ENCODE measurements around the gene TMEM179. TPM values are rescaled to one million over a fixed set of nuclear protein-coding genes. Genes with fewer than 3 reads are reported as not detected.

TMEM179 gene
- total RNA-seq, 1 donor from 2014 or later = not detected

GRCh38 chr14:104593710-104594136, 10.8 kb downstream of the TMEM179 start:
- Histone ChIP-seq H3K27ac (no peak overlapping the region), H3K36me3 (no peaks in the 10 kb centered on the region), H3K4me3 (no peak overlapping the region), H3K9me3 (no peaks in the 10 kb centered on the region), H3K27me3 (peaks cover 9% of the 10 kb centered on the region), H3K4me1 (no peaks in the 10 kb centered on the region)
- intact Hi-C loops (cut with DNase I) = no loop called here
- TF ChIP-seq, protein P1, sequence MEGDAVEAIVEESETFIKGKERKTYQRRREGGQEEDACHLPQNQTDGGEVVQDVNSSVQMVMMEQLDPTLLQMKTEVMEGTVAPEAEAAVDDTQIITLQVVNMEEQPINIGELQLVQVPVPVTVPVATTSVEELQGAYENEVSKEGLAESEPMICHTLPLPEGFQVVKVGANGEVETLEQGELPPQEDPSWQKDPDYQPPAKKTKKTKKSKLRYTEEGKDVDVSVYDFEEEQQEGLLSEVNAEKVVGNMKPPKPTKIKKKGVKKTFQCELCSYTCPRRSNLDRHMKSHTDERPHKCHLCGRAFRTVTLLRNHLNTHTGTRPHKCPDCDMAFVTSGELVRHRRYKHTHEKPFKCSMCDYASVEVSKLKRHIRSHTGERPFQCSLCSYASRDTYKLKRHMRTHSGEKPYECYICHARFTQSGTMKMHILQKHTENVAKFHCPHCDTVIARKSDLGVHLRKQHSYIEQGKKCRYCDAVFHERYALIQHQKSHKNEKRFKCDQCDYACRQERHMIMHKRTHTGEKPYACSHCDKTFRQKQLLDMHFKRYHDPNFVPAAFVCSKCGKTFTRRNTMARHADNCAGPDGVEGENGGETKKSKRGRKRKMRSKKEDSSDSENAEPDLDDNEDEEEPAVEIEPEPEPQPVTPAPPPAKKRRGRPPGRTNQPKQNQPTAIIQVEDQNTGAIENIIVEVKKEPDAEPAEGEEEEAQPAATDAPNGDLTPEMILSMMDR (IDR thresholded peaks at IDR 0.05) = no peak
- DNase-seq (no peak), ATAC-seq (no peak)

- no peaks in the 10 kb centered on the region for H3K36me3 ChIP-seq
- no peak overlapping the region for H3K27ac ChIP-seq
- DNase-seq = no peak
- H3K27me3 ChIP-seq = peaks cover 9% of the 10 kb centered on the region
- ATAC-seq = no peak
- H3K4me3 ChIP-seq = no peak overlapping the region
- intact Hi-C loops (cut with DNase I) = no loop called here
- TF ChIP-seq, protein P1 (IDR thresholded peaks at IDR 0.05) = no peak
- no peaks in the 10 kb centered on the region for H3K9me3 ChIP-seq
- no peaks in the 10 kb centered on the region for H3K4me1 ChIP-seq
These were observed 11.3 kb downstream of the TMEM179 start for GRCh38 chr14:104593241-104593701.

GRCh38 chr14:104592785-104593184, 11.8 kb downstream of the TMEM179 start:
- H3K36me3 ChIP-seq = no peaks in the 10 kb centered on the region
- ATAC-seq (no peak), DNase-seq (no peak)
- intact Hi-C loops (cut with DNase I) = no loop called here
- no peak overlapping the region for H3K4me3 ChIP-seq
- peaks cover 9% of the 10 kb centered on the region for H3K27me3 ChIP-seq
- H3K27ac ChIP-seq = no peak overlapping the region
- no peaks in the 10 kb centered on the region for H3K4me1 ChIP-seq
- TF ChIP-seq, protein P1 (IDR thresholded peaks at IDR 0.05) = no peak
- no peaks in the 10 kb centered on the region for H3K9me3 ChIP-seq

DNA sequence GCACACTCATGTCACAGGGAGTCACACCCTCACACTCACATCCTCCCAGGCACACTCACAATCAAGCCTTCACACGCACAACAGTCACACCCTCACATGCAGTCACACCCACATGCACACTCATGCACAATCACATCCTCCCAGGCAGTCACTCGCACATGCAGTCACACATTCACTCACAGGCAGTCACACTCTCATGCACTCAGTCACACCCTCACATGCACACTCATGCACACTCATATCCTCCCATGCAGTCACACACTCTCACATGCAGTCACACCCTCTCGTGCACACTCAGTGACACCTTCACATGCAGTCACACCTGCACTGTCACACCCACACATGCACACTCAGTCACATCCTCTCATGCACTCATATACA, 12.3 kb downstream of the TMEM179 start:
- Histone ChIP-seq H3K27me3 (peaks cover 11% of the 10 kb centered on the region), H3K4me3 (no peak overlapping the region), H3K4me1 (no peaks in the 10 kb centered on the region), H3K27ac (no peak overlapping the region), H3K36me3 (no peaks in the 10 kb centered on the region), H3K9me3 (no peaks in the 10 kb centered on the region)
- TF ChIP-seq, protein P1 (IDR thresholded peaks at IDR 0.05) = no peak
- DNase-seq (no peak), ATAC-seq (no peak)
- intact Hi-C loops (cut with DNase I) = no loop called here

DNA sequence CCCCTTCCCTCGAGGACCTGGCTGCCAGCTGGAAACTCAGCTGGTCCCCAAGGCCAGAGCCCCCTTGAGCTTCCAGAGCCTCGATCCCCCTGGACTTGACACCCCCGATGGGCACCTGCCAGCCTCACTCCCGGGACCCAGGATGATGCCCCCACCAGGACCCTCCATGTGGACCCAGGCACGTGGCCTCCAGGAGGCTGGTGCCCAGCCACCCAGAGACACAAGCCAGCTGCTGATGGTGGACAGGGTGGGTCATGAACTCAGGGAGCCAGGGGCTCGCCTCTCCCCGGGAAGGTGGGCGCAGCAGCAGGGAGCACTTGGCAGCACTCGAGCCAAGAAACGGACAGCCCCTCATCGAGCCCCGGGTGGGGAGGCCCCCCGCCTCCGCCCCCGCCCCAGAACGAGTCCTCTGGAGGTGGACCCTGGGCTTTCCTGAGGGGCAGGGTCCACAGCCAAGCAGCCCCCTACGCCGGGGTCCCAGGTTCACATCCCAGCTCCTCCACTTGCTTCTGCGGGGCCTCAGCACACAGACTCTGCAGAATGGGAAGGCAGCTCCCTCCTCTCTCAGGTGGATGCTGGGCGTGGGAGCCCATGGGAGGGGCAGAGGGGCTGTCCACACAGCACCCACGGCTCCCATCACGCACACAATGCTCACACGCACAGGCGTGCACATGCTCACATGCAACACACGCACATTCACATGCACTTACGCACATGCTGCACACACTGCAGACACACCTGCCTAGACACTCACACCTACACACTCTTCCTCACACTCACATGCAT, 12.9 kb downstream of the TMEM179 start:
- intact Hi-C loops (cut with DNase I) = no loop called here
- no peaks in the 10 kb centered on the region for H3K9me3 ChIP-seq
- peaks cover 13% of the 10 kb centered on the region for H3K27me3 ChIP-seq
- H3K36me3 ChIP-seq = no peaks in the 10 kb centered on the region
- TF ChIP-seq, protein P1 (IDR thresholded peaks at IDR 0.05) = no peak
- no peak for DNase-seq
- H3K4me1 ChIP-seq = no peaks in the 10 kb centered on the region
- ATAC-seq = no peak
- H3K27ac ChIP-seq = no peak overlapping the region
- no peak overlapping the region for H3K4me3 ChIP-seq

All from upper lobe of right lung (tissue), 1 donor.